Endothelial cell of umbilical vein (primary cell): ENCODE results near the gene TEDC1. TPM values are rescaled to one million over a fixed set of nuclear protein-coding genes. Genes with fewer than 3 reads are reported as not detected.

Experiments used
- BruUV-seq: library from RNA; stranded (reverse); fragments of 400-500 nt; replicated peaks from 2 replicates; lab custom pipeline; 2021; lab: Mats Ljungman, UMichigan
- CTCF ChIA-PET: fragments of 300-600, 350-600 bp; sonication (Branson Sonifier 250); formaldehyde crosslinking; loops from one replicate; lab custom pipeline; 2021; ENCODE audit warnings: antibody characterized with exemption, inconsistent platforms; lab: Charles Lee
- POLR2A ChIA-PET: fragments of 300-600, 350-600 bp; sonication (Branson Sonifier 250); formaldehyde crosslinking; loops from one replicate; lab custom pipeline; 2021; ENCODE audit warnings: antibody characterized with exemption, inconsistent platforms; lab: Charles Lee
- DNase-seq: peaks from one replicate; pipeline ENCODE4 v3.0.0-alpha.2; 2011; ENCODE audit warnings: low read depth, low spot score
- FAIRE-seq: peaks from 2 replicates; lab custom pipeline; 2011; peaks lifted over from hg19 to GRCh38; lab: Jason Lieb, UNC
- H2AFZ ChIP-seq: 2 replicates; pipeline ENCODE4 v1.6.0; 2012; ENCODE audit warnings: low read depth, low read length, control low read depth, inconsistent platforms
- H3K27ac ChIP-seq: 2 replicates; pipeline ENCODE4 v1.5.1; 2011; ENCODE audit warnings: low read depth, mild to moderate bottlenecking, control low read depth, low read length, moderate library complexity; ENCODE audit not compliant: insufficient read depth
- H3K27me3 ChIP-seq, 2 experiments: 2 replicates each; pipeline versions ENCODE4 v1.6.0 to v1.6.1; 2011; ENCODE audit warnings: low read length in 2 of 2, mixed read lengths in 1 of 2; ENCODE audit not compliant: control insufficient read depth in 2 of 2, insufficient read depth in 2 of 2
- H3K36me3 ChIP-seq, 2 experiments: 2 replicates in 1 of 2; 3 replicates in 1 of 2; pipeline ENCODE4 v1.5.1; 2011; ENCODE audit warnings: low read length in 2 of 2, mild to moderate bottlenecking in 1 of 2, moderate library complexity in 1 of 2; ENCODE audit not compliant: control insufficient read depth in 2 of 2, insufficient read depth in 2 of 2; ENCODE audit errors: extremely low read depth in 1 of 2
- H3K4me1 ChIP-seq: 3 replicates; pipeline ENCODE4 v1.5.1; 2011; ENCODE audit warnings: mild to moderate bottlenecking, low read length; ENCODE audit not compliant: control insufficient read depth, insufficient read depth; ENCODE audit errors: extremely low read depth
- H3K4me2 ChIP-seq: 2 replicates; pipeline ENCODE4 v1.6.1; 2011; ENCODE audit warnings: low read length, control low read depth, mixed read lengths; ENCODE audit not compliant: insufficient read depth
- H3K4me3 ChIP-seq, 3 experiments: fragments of 200-600 bp in 1 of 3; sonication (generic), shearing (Covaris generic) in 1 of 3; replicated peaks in 1 of 3; 2 replicates each; pipeline ENCODE4 v1.5.1; 2011 to 2016; ENCODE audit warnings: control low read depth in 3 of 3, low read length in 3 of 3, mild to moderate bottlenecking in 2 of 3, inconsistent platforms in 1 of 3, low read depth in 1 of 3, moderate library complexity in 1 of 3; ENCODE audit not compliant: insufficient read depth in 1 of 3
- H3K79me2 ChIP-seq: 2 replicates; pipeline ENCODE4 v1.6.0; 2012; ENCODE audit warnings: low read length, inconsistent platforms; ENCODE audit not compliant: control insufficient read depth, insufficient read depth
- H3K9ac ChIP-seq: replicated peaks from 2 replicates; pipeline ENCODE3; 2011; ENCODE audit warnings: low read length, control low read depth; ENCODE audit not compliant: insufficient read depth; ENCODE audit errors: extremely low read depth
- H3K9me1 ChIP-seq: replicated peaks from 3 replicates; pipeline ENCODE4 v1.6.0; 2011; ENCODE audit warnings: mild to moderate bottlenecking, low read length; ENCODE audit not compliant: control insufficient read depth, insufficient read depth; ENCODE audit errors: extremely low read depth
- H3K9me3 ChIP-seq: replicated peaks from 2 replicates; pipeline ENCODE4 v1.5.1; 2012; ENCODE audit warnings: low read length, inconsistent platforms; ENCODE audit not compliant: control insufficient read depth, insufficient read depth
- H4K20me1 ChIP-seq: replicated peaks from 2 replicates; pipeline ENCODE3; 2011; ENCODE audit warnings: mild to moderate bottlenecking, low read length; ENCODE audit not compliant: control insufficient read depth, insufficient read depth; ENCODE audit errors: extremely low read depth
- EZH2 ChIP-seq: IDR thresholded peaks from 2 replicates; pipeline ENCODE4 v1.6.1; 2012; ENCODE audit warnings: borderline replicate concordance, low read depth, mild to moderate bottlenecking, moderate library complexity, low read length, inconsistent platforms; ENCODE audit not compliant: severe bottlenecking
- FOS ChIP-seq: IDR thresholded peaks from 2 replicates; pipeline ENCODE4 v1.6.1; 2011; ENCODE audit warnings: mild to moderate bottlenecking, low read length, moderate library complexity, borderline replicate concordance; ENCODE audit not compliant: insufficient read depth
- GATA2 ChIP-seq: IDR thresholded peaks from 2 replicates; pipeline ENCODE4 v1.7.0; 2011; ENCODE audit warnings: low read depth, mild to moderate bottlenecking, moderate library complexity, mixed read lengths, low read length; ENCODE audit not compliant: insufficient read length, insufficient read depth
- JUN ChIP-seq: IDR thresholded peaks from 2 replicates; pipeline ENCODE4 v1.6.1; 2011; ENCODE audit warnings: borderline replicate concordance, low read depth; ENCODE audit not compliant: insufficient read length, insufficient read depth
- MYC ChIP-seq: IDR thresholded peaks from one replicate; pipeline ENCODE4 v1.6.1; 2011; ENCODE audit warnings: mild to moderate bottlenecking, low read depth, low read length
- POLR2A ChIP-seq: IDR thresholded peaks from 2 replicates; pipeline ENCODE4 v1.6.1; 2012; ENCODE audit warnings: low read depth, mild to moderate bottlenecking, control low read depth, low read length
- POLR2AphosphoS5 ChIP-seq: IDR thresholded peaks from 2 replicates; pipeline ENCODE4 v1.6.1; 2012; ENCODE audit warnings: low read depth, mild to moderate bottlenecking, control low read depth, low read length, moderate library complexity; ENCODE audit not compliant: insufficient read depth
- dilution Hi-C: fragments of 300-500 bp; cut with MboI; formaldehyde crosslinking; loops from one replicate; pipeline ENCODE4 v1.15.0; 2019; ENCODE audit warnings: low sequenced_read_pairs; ENCODE audit not compliant: extremely low pct_ligation_motif_present
- intact Hi-C: fragments of 100-400 bp; cut with micrococcal nuclease; formaldehyde crosslinking; loops from one replicate; pipeline ENCODE4 v1.10.0; 2022
- polyA plus RNA-seq, 4 experiments: library from polyadenylated mRNA; depleted of rRNA in 3 of 4; stranded (reverse) in 3 of 4; unstranded in 1 of 4; fragments of >200 nt; gene quantifications; 2 replicates each; pipeline versions ENCODE4 v1.2.1 to v1.2.3, GENCODE V29; 2011 to 2012; ENCODE audit warnings: missing spikeins in 1 of 4
- total RNA-seq: library from RNA; stranded (reverse); gene quantifications from 2 replicates; pipeline ENCODE4 v1.2.3, GENCODE V29; 2021
- TF ChIP-seq, protein P1 (sequence below), 2 donors: IDR thresholded peaks; 1 replicate in 1 of 2; 2 replicates in 1 of 2; pipeline ENCODE4 v1.5.1; 2011; ENCODE audit warnings: low read length in 2 of 2, mild to moderate bottlenecking in 2 of 2, moderate library complexity in 2 of 2, control low read depth in 1 of 2, inconsistent platforms in 1 of 2, low read depth in 1 of 2; ENCODE audit not compliant: insufficient read depth in 1 of 2; ENCODE audit errors: extremely low read depth in 1 of 2
- TF ChIP-seq, protein P2 (sequence below): IDR thresholded peaks from 2 replicates; pipeline ENCODE4 v1.6.1; 2011; ENCODE audit not compliant: insufficient read depth, insufficient read length

TEDC1 gene
- total and polyA plus RNA-seq, 2 donors (not counting 3 experiments of a cell fraction or from before 2014, with no cell fraction given) = 16.5 to 25.3 TPM

DNA sequence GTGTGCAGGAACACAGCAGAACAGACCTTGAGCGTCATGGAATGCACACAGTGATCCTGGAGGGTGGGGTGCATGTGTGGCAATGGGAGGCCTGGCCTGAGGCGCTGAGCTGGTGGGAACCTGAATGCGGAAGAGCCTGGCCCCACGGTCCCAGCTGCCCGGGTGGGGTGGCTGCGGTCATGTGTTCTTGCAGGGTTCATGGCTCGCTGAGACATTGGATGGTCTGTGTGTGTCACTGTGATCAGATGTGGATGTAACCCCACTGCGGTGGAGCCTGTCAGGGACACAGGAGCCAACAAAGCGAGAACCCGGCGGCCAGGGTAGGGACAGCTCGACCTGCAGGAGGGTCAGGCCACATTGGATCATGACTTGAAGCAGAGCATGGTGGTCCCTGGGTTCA lies 48.2 kb upstream of the TEDC1 start:
- FAIRE-seq (no peak), DNase-seq (no peak)
- Histone ChIP-seq H3K4me3 (no peak overlapping the region), H3K27me3 (no peaks in the 10 kb centered on the region), H3K9me3 (no peaks in the 10 kb centered on the region), H2AFZ (no peak overlapping the region), H3K79me2 (peaks cover 16% of the 10 kb centered on the region), H3K27ac (no peak overlapping the region), H3K9ac (no peak overlapping the region), H3K4me2 (no peak overlapping the region), H4K20me1 (no peaks in the 10 kb centered on the region), H3K36me3 (peaks cover 0 to 29% of the 10 kb centered on the region in 2 experiments), H3K4me1 (no peaks in the 10 kb centered on the region), H3K9me1 (no peaks in the 10 kb centered on the region)
- no TSS peak for BruUV-seq
- TF ChIP-seq EZH2 (no peak), FOS (no peak), GATA2 (no peak), JUN (no peak), POLR2A (no peak), MYC (no peak), POLR2AphosphoS5 (no peak)
- TF ChIP-seq, protein P1, sequence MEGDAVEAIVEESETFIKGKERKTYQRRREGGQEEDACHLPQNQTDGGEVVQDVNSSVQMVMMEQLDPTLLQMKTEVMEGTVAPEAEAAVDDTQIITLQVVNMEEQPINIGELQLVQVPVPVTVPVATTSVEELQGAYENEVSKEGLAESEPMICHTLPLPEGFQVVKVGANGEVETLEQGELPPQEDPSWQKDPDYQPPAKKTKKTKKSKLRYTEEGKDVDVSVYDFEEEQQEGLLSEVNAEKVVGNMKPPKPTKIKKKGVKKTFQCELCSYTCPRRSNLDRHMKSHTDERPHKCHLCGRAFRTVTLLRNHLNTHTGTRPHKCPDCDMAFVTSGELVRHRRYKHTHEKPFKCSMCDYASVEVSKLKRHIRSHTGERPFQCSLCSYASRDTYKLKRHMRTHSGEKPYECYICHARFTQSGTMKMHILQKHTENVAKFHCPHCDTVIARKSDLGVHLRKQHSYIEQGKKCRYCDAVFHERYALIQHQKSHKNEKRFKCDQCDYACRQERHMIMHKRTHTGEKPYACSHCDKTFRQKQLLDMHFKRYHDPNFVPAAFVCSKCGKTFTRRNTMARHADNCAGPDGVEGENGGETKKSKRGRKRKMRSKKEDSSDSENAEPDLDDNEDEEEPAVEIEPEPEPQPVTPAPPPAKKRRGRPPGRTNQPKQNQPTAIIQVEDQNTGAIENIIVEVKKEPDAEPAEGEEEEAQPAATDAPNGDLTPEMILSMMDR (IDR thresholded peaks at IDR 0.05; ENCODE audit: extremely low read depth in 1 of 2, insufficient read depth in 1 of 2, low read depth in 1 of 2, low read length in 2 of 2) = no peak
- TF ChIP-seq, protein P2, sequence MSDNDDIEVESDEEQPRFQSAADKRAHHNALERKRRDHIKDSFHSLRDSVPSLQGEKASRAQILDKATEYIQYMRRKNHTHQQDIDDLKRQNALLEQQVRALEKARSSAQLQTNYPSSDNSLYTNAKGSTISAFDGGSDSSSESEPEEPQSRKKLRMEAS = no peak
- dilution Hi-C loops (no loop called here), intact Hi-C loops (no loop called here)
- ChIA-PET POLR2A (no interaction called here), CTCF (no interaction called here)
